DMS79 (cell line): ENCODE data around the gene MGLL.
A peak's percentile ranks its signal among the peaks of the same experiment; 100 is the strongest.

Experiments
- DNase-seq: peaks from one replicate; lab custom pipeline; 2025; lab: John Stamatoyannopoulos, UW

MGLL gene

DNA sequence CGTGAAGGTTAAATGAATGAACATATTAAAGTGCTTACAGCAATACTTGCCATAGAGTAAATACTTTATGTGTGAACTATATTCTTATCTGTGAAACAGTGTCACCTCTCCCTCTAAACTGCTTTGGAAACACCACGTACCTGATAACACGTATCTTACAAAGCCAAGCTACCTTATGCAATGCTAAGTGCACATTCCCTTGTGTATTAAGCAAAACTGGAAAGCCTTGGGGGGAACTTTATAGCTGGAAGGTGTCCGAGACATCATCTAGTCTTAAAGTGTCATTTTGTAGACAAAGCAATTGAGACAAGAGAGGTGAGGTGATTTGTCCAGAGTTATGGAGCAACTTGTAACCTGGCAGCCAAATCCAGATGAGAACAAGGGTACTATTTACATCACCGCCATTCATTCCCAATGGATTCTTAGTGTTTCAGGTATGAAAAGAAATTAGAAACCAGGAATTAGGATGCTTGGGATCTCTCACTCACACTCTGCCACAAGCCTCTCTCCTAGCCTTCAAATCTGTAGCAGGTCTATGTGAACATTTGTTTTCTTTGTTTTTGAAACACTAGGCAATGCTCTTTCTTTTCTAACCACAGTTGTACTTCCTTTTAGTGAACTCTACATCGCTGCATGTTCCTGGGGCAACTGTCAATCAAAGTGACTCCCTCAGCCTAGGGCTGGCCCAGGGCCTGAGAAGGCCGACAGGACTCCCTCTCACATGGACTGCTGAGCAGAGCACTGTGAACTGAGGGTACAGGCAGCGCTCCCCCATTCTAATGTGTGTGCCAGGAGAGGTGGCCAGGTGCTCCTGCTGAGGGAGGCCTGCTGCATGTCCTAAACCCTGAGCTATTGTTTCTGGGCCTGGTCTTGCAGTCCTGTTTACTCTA, 13.9 kb upstream of the MGLL start:
- no peak for DNase-seq

DNA sequence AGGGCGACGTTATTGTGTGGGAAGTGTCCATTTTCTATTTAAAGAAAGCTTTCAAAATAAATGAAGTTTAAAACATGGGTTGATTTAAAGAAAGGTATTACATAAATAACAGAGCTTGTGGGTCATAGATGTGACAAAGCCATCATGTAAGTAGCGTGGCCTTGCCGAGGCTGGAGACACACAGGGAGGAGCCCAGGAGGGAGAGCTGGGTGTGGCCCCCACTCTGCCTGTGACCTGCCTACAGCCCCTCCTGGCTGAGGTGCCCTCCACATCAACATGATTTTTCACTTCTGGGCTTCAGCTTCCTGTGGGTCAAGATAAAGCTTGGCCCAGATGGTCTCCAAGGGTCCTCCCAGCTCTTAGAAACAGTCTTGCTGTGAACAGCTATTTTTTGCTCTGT, 12.5 kb upstream of the MGLL start:
- no peak for DNase-seq

DNA sequence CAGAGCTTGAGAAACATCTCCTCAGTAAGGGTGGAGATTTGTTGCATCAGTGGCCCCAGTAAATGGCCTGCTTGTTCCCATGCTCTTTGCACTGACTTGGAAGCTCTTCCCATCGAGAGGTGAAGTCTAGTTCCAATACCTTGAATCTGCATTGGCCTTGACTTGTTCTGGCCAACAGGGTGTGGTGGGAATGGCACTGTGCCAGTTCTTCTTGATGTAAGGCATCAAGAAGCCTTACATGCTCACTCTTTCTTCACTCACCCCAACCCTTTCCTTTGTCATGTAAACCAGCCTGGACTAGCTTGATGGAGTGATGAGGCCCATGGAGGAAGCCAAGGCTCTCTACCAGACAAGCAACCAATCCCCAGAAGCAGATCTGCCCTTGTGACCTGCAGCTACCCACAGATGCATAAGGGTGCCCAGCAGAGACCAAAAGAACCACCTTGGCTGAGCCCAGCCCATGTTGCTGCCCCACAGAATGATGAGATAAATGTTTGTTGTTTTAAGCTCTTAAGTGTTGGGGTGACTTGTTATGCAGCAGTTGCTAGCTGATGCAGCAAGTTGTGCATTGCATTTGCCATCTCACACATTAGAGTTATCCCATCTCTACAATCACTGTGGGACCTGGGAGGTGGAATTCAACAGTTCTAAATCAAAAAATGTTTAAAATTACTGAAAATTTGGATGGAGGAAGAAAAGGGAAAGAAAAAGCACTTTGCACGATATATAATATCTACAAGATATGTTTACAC, 11.1 kb upstream of the MGLL start:
- no peak for DNase-seq

DNA sequence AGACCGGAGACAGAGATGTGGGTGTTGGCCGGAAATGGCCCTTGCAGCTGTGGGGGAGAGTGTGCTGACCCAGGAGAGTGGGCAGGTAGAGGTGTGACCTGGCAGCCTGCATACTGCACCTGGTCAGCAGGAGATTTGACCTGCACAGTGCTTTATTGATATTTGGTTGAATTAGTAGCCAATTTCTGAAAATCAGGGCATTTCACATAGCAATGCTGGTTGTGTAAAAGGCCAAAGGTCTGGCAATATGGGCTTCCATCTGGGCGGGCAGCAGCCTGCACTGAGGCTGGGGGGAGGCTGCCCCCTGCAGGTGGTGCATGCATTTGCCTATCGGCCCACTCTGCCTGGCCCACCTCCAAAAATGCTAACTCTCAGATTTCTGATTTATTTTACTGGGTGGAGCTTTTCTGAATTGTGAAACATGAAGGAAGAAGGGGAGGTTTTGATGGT, 9.4 kb upstream of the MGLL start:
- no peak for DNase-seq

DNA sequence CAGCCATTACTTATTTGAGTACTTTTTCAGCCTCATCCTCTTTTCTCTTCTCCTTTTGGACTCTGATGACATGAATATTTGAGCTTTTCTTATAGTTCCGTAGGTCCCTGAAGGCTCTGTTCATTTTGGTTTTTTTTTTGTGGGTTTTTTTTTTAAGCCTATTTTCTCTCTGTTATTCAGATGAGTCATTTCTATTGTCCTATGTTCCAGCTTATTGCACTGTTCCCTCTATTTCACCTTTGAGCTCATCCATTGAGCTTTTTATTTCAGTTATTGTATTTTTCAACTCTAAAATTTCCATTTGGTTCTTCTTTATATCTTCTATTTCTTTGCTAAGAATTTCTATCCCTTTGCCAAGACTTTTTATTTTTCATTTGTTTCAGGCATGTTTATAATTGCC, 7.2 kb upstream of the MGLL start:
- DNase-seq, result no peak

DNA sequence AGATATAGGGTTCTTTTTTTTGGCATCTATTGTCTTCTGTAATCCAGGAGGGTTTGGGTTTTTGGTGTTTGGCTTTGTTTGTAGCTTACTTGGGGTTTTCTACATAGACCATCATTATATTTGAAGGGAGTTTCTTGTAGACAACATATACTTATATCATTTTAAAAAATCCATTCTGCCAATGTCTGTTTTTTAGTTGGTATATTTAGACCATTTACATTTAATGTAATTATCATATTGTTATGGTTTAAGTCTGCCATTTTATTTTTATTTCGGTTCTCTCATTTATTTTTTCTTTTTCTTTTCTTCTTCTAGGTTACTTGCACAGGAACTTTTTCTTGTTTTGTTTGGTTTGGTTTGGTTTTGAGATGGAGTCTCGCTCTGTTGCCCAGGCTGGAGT, 5.5 kb upstream of the MGLL start:
- DNase-seq, result no peak

DNA sequence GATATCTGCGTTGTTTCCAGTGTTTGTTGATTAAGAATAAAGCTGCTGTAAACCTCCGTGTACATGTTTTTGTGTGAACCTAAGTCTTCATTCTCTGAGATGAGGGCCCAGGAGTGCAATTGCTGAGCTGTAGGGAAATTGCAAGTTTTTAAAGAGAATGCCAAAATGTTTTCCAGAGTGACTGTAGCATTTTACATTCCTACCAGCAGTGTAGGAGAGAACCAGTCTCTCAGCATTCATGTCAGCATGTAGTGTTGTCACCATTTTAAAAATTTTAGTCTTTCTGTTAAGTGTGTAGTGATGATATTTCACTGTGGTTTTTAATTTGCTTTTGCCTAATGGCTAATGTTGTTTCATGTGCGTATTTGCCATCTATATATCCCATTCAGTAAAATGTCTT, 3.4 kb upstream of the MGLL start:
- DNase-seq, result no peak

DNA sequence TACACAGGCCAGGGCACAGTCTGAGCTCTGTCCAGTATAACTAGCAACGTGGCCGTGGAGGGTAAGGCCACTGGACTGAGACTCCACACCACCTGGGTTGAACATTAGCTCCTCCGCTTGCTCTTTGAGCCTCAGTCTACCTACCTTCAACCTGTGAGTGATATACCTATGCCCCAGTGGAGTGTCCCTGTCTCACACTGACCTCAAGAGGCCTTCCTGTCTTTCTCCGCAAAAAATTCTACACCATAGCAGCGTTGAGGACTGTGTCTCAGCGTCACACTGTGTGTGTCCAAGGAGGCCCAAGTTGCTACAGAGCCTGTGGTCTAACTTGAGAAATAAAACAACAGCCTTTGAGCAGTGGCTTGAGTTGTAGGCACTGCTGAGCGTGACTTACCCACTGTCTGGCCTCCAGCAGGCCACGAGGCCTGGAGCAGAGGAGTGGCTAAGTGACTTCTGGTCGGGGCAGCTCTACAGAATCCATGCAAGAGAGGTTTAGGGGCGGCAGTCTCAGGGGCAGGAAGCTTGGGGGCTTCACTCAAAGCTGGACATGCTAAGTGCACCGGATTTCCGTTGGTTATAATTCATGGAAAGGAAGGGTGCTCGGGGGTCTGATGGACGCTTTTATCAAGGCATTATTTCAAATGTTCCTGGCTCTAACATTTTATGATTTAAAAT, 2.0 kb upstream of the MGLL start:
- no peak for DNase-seq

DNA sequence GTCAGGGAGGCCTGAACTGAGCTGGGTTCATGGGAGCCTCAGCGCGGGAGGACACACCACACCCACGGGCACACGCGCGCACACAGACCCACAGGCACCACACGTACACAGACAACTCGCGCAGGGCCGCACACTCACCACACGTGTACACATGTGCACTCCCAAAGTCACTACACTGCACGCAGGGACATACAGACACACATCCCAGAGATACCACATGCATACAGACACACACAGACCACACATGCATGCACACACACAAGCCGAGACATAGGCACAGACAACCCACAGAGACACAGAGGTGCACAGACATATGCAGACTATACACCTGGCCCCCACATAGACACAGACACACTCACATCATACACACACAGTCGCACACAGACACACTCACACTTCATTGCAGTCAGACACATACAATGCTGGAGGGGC, 1.1 kb upstream of the MGLL start:
- no peak for DNase-seq

DNA sequence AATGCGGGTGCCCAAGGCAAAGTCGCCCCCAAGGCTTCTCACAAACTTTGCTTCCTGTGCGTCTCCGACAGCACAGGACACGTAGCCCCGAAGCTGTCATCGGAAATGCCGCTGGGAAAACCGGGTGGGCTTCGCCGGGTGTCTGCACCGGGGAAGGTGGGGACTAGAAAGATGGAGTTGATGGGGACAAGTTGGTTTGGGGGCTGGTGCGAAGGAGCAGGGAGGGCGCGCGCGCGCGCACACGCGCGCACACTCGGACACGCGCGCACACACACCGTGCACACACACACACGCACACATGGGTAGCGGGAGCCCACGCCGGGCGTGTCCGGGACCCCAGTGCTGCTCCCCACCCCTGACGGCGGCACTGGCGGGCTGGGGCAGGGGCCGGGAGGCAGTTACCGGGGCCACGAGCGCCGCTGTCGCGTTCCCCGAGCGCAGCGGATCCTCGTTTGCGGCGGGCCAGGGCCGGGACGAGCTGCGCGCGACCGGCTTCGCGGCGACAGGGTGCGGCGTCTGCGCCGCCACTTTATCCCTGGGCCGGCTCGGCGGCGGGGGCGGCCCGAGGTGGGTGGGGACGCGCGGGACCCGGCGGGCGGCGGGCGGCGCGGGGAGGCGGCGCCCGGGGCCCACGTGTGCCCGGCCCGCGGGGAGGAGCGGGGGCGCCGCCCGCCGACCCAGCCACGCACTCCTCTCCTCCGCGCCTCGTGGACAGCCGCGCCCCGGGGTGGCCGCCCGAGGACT, 539 bp upstream of the MGLL start:
- no peak for DNase-seq

DNA sequence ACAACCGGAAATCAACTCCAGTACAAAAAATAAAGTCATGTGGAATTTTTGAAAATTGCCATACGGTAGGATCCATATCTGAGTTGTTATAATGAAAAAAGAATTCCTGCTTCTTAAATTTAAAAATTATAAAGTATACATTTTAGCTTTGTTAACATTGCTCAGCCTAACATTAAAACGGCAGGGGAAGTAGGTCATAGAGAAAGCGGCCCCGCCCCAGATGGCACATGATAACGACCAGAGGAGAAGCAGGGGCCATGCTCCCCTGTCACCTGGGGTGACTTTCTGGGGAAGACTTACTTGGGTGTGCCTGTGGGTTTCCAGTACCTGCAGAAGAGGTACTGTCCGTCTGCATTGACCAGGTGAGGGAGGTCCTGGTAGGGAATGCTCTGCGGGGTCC, 921 bp downstream of the MGLL start:
- DNase-seq, result no peak

DNA sequence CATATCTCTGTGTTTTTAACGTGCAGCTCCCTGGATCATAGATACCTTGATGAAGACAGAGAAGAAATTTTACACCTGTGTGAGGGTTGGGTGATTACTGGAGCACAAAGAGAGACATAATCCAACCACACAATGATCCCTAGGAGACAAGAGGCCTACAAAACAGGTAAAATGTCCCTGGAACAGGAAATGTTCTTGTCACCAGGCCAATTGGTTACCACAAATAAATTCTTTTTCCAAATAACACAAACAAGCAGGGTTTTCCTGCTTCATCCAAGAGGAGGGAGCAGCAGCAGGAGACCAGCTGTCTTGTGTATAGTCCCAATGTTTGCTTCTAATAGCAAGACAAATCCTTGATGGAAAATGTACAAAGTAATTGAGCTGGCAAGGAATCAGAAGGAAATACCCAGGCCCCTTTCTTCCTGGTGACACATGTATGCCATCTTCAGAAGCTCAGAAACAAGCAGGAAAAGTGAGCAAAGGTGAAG, 1.4 kb downstream of the MGLL start:
- peak; percentile 91 for DNase-seq

DNA sequence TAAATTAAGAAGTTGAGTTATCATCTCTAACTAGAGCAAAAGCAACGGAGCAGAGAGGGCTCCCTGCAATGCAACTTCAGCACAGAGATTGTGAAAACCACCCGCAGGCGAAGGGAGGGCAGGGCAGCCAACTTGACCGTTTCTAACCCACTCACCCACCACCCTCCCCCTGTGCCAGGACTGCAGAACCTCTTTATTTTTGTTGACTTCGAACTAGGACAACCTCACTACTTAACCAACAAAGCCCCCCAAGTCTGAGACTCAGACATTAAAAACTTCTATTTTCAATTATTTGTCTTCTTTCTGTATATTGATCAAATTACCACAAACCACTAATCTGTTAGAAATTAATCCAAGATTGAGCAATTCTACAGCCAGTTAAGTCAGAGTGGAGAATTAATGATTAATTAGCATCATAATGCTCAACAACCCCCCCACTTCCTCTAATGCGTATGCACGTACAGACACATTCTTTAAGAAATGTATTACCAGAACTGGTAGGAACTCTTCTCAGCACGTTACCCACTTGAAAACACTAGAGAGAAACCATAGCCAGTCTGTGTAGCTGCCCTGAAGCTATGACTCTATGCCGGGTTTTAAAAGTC, 2.0 kb downstream of the MGLL start:
- peak; percentile 15 for DNase-seq

DNA sequence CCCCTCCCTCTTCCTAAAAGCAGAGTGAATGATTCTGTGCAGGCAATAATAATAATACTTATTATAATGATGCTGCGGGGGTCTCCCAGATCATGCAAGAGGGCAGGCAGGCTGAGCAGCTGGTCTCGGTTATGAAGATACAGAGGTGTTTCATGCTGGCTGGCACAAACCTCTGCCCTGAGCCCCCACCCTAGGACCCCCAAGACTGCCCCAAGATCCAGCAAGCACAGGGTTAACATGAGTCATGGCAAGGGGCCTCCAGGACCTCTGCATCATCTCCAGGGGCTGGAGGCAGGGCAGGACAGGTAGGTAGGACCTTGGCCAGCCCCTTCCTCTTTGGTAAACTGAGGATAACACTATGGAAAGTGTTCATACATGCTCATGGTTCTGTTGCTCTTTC, 2.7 kb downstream of the MGLL start:
- no peak for DNase-seq

DNA sequence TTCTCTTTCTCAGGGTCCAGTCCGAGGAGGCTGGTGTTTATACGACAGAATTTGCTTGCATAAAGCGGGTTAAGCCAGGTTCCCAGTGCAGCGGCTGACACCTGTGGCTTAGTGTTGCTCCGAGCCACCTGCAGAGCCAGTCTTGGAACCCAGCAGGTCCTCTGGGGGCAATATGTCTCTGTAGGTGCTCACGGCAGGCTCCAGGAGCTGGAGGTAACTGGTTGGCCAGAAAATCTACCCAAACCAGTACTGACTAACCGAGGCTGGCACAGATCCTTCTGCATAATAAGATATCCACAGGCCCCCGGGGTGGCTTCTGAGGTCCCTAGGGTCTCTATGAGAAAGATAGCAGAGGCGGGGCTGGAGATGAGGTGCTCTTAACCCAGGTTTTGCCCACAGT, 3.2 kb downstream of the MGLL start:
- no peak for DNase-seq

DNA sequence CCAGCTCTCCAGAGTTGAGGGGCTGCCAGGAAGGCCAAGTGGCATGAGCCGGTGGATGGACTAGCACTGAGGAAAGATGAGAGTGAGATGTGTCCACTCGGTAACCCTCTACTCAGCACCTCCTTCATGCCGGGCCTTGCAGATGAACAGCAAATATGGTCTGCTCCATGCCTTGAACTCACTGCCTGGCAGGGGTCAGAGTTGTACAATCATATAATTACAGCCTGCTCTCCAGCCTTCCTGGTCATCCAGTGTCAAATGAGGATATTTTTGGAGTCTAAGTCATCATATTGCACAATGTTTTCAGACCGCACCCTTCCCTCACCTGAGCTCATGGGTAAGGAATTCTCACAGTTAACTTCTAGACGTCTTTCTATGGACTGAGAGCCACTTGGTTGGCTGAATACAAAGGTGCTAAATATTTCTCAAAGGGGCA, 4.9 kb downstream of the MGLL start:
- no peak for DNase-seq

DNA sequence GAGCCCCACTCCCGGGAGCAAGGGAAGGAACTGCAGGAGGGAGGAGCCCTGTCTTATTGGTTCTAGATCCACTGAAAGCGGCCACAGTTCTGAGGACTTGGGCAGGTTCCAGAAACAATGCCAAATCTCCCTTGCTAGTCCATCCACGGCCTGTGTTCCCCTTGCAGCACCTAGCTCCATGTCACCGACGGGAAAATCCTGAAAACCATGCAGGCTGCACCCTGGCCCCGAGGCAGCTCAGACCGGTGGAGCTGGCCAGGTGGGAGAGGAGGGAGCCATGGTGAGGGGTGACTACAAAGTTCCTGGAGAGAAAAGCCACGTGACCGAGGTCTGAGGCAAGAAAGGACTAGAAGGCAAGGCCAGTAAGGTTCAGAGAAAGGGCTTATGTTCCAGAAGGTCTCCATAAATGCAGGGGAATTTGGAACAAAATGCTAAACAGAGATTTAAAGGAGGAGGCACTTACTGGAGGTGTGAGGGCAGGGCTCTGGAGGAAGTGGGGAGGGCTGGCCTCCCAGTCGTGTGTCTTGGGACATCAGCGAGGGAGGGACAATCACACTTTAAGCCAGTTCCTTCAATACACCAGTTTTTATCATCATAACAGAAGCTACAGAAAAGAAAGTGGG, 5.4 kb downstream of the MGLL start:
- DNase-seq, result no peak

DNA sequence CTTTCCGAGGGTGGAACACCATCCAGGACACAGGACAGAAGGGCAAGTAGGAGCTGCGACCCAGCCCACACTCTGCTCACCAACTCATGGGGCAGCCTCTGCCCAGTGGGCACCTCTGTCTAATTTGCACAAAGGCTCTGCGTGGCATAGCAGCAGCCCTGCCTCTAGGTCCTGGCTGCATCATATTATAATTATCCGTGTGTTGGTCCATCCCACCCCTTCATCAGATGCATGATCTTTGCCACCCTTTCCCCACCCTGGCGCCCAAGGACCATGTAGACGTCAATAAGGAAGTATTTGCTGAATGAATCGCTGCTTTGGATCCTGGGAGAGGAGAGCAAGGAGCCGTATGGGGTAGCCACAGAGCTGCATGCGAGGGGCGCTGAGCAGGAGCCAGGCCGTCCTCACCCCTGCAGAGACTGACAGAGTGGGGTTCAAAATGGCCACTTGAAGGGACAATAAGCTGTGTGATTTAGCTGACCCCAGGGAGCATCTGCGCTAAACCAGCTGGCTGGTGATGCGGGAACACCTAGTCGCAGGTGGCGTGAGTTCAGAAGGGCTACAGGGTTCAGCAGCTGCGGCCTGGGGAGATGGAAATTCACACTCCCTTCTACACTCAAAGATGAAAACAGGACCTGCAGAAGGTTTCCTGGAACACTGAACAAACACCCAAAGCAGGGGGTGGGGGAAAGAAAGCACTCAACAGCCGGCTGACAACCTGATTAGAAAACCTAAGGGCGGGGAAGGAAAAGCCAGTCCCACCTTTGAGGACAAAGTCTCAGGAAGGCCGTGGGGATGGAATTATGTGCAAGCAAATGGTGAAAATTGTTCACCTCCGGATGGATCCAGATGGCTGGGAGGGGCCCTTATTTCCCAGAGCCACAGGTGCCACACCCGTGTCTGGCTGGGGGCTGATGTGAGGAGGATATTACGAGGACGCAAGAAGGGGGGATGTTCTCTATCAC, 6.4 kb downstream of the MGLL start:
- no peak for DNase-seq

DNA sequence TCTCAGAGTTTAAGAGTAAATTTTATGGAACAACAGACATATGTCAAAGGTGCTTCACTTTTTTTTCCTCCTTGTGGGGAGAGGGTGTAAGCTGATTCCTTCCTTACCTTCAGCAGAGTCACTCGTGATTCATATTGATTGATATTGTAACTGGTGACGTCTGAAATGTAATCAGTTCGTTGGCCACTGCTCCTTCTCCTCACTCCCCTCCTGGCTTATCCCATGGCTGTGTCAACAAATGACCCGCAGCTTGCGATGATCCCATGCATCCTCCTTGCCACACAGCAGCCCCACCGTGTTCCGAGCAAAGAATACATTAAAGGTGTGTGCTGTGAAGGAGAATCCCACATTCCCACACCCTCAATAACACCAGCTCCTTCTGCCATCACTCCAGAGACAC, 7.3 kb downstream of the MGLL start:
- DNase-seq, result no peak

DNA sequence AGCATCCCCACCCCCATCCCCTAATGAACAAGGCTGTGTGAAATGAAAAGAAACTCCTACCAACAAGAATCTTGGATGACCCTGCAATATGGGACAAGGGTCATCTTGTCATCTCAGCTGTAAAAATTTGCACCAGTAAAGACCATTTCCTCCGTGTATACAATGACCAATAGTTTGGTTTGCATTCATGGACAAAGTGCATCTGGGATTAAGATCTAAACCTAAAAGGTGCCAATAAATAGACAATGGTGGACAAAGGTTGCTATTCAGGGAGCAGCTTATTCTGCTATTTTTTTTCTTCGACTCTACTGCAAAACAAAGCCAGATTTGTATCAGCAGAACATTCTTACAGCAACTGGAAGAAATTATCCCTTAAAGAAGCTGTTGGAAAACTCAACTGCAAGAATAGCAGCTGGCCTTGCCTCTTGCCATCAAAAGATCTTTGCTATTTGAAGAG, 8.0 kb downstream of the MGLL start:
- DNase-seq, result no peak
